DOHH2 (cell line): Measurements from ENCODE around the gene TNS4.

ENCODE experiments used
- H3F3A ChIP-seq: fragments of 200-600 bp; sonication (generic), shearing (Covaris generic); 2 replicates; pipeline ENCODE4 v1.6.0; 2016; ENCODE audit warnings: antibody characterized with exemption, mild to moderate bottlenecking; ENCODE audit not compliant: control insufficient read depth, insufficient read depth
- H3K27ac ChIP-seq: fragments of 200-600 bp; sonication (generic); 2 replicates; pipeline ENCODE4 v1.5.1; 2014; ENCODE audit warnings: low read depth, mild to moderate bottlenecking, low read length, moderate library complexity
- H3K27me3 ChIP-seq: fragments of 200-600 bp; sonication (generic); 2 replicates; pipeline ENCODE4 v1.6.1; 2014; ENCODE audit warnings: mild to moderate bottlenecking, low read length, mixed read lengths; ENCODE audit not compliant: control insufficient read depth
- H3K36me3 ChIP-seq: fragments of 200-600 bp; sonication (generic); 2 replicates; pipeline ENCODE4 v1.6.1; 2014; ENCODE audit warnings: mild to moderate bottlenecking, low read length, moderate library complexity, mixed read lengths; ENCODE audit not compliant: control insufficient read depth
- H3K4me1 ChIP-seq: fragments of 200-600 bp; sonication (generic); 2 replicates; pipeline ENCODE4 v1.6.1; 2014; ENCODE audit warnings: mild to moderate bottlenecking, low read length, mixed read lengths; ENCODE audit not compliant: control insufficient read depth
- H3K4me2 ChIP-seq: fragments of 200-600 bp; sonication (generic); 2 replicates; pipeline ENCODE4 v1.6.0; 2014; ENCODE audit warnings: mild to moderate bottlenecking, low read length, moderate library complexity
- H3K4me3 ChIP-seq: fragments of 200-600 bp; sonication (generic); 2 replicates; pipeline ENCODE4 v1.5.1; 2014; ENCODE audit warnings: mild to moderate bottlenecking, low read length, mixed read lengths
- H3K79me2 ChIP-seq: fragments of 200-600 bp; sonication (generic); 2 replicates; pipeline ENCODE4 v1.6.1; 2014; ENCODE audit warnings: mild to moderate bottlenecking, low read length, mixed read lengths; ENCODE audit not compliant: control insufficient read depth
- H3K9me2 ChIP-seq: fragments of 200-600 bp; sonication (generic); replicated peaks from 2 replicates; pipeline ENCODE4 v1.6.1; 2014; ENCODE audit warnings: mild to moderate bottlenecking, low read length, mixed read lengths; ENCODE audit not compliant: control insufficient read depth
- H3K9me3 ChIP-seq: fragments of 200-600 bp; sonication (generic); 2 replicates; pipeline ENCODE4 v1.6.1; 2014; ENCODE audit warnings: antibody characterized with exemption, low read length, mixed read lengths; ENCODE audit not compliant: control insufficient read depth, insufficient read depth
- H4K20me1 ChIP-seq: fragments of 200-600 bp; sonication (generic); 2 replicates; pipeline ENCODE4 v1.6.0; 2014; ENCODE audit warnings: low read depth, mild to moderate bottlenecking, antibody characterized with exemption, low read length, moderate library complexity; ENCODE audit not compliant: control insufficient read depth, insufficient read depth
- EZH2phosphoT487 ChIP-seq: fragments of 200-600 bp; sonication (generic); IDR thresholded peaks from 2 replicates; pipeline ENCODE4 v1.6.1; 2017; ENCODE audit warnings: borderline replicate concordance, mild to moderate bottlenecking, antibody characterized with exemption, low read length, moderate library complexity, mixed read lengths
- TF ChIP-seq, protein P1 (sequence below): fragments of 200-600 bp; sonication (generic); IDR thresholded peaks from one replicate; pipeline ENCODE4 v1.5.1; 2014; ENCODE audit warnings: antibody characterized with exemption, mild to moderate bottlenecking, low read depth, low read length; ENCODE audit not compliant: poor library complexity, severe bottlenecking

Gene TNS4

DNA sequence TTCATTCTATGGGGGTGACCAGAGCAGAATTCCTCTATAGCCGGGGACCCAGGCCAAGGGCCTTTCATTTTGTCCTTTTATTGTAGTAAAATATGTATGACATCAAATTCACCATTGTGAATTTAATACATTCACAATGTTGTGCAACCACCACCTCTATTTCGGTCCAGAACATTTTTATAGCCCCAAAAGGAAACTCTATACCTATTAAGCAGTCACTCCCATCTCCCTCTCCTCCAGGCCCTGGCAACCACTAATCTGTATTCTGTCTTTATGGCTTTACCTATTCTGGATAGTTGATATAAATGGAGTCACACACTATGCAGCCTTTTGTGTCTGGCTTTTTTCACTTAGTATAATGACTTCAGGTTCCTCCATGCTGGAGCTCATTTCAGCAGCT lies 9.7 kb upstream of the TNS4 start:
- H3K9me2 ChIP-seq: no peaks in the 10 kb centered on the region
- H3K4me1 ChIP-seq: peaks cover 12% of the 10 kb centered on the region
- H3K79me2 ChIP-seq: no peaks in the 10 kb centered on the region
- no peaks in the 10 kb centered on the region for H3K36me3 ChIP-seq
- H3K9me3 ChIP-seq: no peaks in the 10 kb centered on the region
- H3K4me3 ChIP-seq: no peak overlapping the region
- H4K20me1 ChIP-seq: no peaks in the 10 kb centered on the region
- no peak overlapping the region for H3K27ac ChIP-seq
- no peak overlapping the region for H3K4me2 ChIP-seq
- H3F3A ChIP-seq: no peaks in the 10 kb centered on the region
- peaks cover 41% of the 10 kb centered on the region for H3K27me3 ChIP-seq
- TF ChIP-seq, protein P1, sequence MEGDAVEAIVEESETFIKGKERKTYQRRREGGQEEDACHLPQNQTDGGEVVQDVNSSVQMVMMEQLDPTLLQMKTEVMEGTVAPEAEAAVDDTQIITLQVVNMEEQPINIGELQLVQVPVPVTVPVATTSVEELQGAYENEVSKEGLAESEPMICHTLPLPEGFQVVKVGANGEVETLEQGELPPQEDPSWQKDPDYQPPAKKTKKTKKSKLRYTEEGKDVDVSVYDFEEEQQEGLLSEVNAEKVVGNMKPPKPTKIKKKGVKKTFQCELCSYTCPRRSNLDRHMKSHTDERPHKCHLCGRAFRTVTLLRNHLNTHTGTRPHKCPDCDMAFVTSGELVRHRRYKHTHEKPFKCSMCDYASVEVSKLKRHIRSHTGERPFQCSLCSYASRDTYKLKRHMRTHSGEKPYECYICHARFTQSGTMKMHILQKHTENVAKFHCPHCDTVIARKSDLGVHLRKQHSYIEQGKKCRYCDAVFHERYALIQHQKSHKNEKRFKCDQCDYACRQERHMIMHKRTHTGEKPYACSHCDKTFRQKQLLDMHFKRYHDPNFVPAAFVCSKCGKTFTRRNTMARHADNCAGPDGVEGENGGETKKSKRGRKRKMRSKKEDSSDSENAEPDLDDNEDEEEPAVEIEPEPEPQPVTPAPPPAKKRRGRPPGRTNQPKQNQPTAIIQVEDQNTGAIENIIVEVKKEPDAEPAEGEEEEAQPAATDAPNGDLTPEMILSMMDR: no peak
- TF ChIP-seq EZH2phosphoT487: no peak

DNA sequence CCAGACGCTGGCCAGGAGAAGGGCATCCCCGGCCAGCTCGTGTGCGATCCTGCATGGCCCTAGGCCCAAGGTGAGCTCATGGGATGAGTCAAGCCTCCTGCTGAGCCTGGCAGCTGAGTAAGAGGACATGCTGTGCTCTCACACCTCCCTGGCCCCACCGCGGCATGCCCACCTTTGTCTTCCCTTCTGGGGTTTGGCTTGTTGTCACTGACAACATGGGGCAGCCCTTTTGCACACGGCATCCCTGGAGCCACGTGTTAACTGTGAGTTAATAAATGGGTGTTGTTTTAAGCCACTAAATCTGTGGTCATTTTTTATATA lies 8.9 kb upstream of the TNS4 start:
- H3K4me1 ChIP-seq: peaks cover 4% of the 10 kb centered on the region
- no peaks in the 10 kb centered on the region for H4K20me1 ChIP-seq
- no peak overlapping the region for H3K4me3 ChIP-seq
- H3K9me3 ChIP-seq: no peaks in the 10 kb centered on the region
- H3K4me2 ChIP-seq: no peak overlapping the region
- H3K27me3 ChIP-seq: peaks cover 35% of the 10 kb centered on the region
- no peak overlapping the region for H3K27ac ChIP-seq
- H3K9me2 ChIP-seq: no peaks in the 10 kb centered on the region
- no peaks in the 10 kb centered on the region for H3K36me3 ChIP-seq
- no peaks in the 10 kb centered on the region for H3F3A ChIP-seq
- TF ChIP-seq, protein P1: no peak
- no peak for TF ChIP-seq EZH2phosphoT487
- no peaks in the 10 kb centered on the region for H3K79me2 ChIP-seq

DNA sequence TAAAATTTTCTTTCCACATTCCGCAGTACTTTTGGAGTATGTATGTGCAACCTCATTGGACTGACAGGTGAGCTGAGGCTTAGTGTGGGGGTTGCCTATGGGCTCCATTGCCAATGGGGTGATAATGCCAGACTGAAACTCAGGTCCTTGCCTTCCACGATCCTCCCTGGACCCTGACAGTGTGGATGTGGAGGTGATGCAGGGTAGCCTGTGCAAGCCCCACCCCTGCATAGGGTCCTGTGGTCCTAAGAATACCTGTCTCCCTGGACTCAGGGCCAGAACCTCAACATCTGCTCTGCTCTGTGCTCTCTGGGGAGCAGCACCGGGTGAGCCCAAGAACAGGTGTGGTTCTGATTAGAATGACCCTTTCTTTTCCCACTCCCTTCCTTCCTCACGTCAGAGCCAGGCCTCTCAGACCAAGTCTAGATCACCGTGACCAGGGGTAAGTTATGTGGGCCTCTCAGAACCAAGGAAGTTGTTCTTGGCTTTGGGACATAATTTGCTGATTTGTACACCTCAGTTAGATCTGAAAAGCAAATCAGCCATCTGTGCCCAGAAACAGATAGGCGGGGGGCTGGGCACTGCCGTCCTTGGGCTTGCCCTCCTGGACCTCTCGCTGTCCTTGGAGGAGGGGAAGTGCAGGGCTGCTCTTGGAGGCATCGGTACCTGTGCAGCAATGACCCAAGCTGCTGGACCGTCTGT lies 8.4 kb upstream of the TNS4 start:
- H3K9me2 ChIP-seq: no peaks in the 10 kb centered on the region
- no peak overlapping the region for H3K4me3 ChIP-seq
- H3K79me2 ChIP-seq: no peaks in the 10 kb centered on the region
- no peaks in the 10 kb centered on the region for H3K4me1 ChIP-seq
- H3F3A ChIP-seq: no peaks in the 10 kb centered on the region
- no peaks in the 10 kb centered on the region for H3K9me3 ChIP-seq
- TF ChIP-seq, protein P1: no peak
- TF ChIP-seq EZH2phosphoT487: no peak
- H3K27me3 ChIP-seq: peaks cover 30% of the 10 kb centered on the region
- H3K36me3 ChIP-seq: no peaks in the 10 kb centered on the region
- no peak overlapping the region for H3K4me2 ChIP-seq
- H4K20me1 ChIP-seq: no peaks in the 10 kb centered on the region
- no peak overlapping the region for H3K27ac ChIP-seq
